Tibial nerve (tissue), 4 donors: Measurements from ENCODE around the gene AK4. TPM values are rescaled to one million over a fixed set of nuclear protein-coding genes. Genes with fewer than 3 reads are reported as not detected.

Source experiments
- DNase-seq, 2 donors: peaks; one replicate each; pipeline ENCODE4 v3.0.0-alpha.2; 2019; ENCODE audit warnings: low spot score in 2 of 2
- H3K27ac ChIP-seq, 4 donors: fragments of 200-600 bp; sonication (generic) in 3 of 4; one replicate each; pipeline ENCODE4 v1.5.1; 2017 to 2019; ENCODE audit warnings: mild to moderate bottlenecking in 1 of 4
- H3K27me3 ChIP-seq, 2 donors: fragments of 200-600 bp; sonication (generic) in 1 of 2; one replicate each; pipeline versions ENCODE4 v1.5.1 to v1.6.0; 2017 to 2019
- H3K36me3 ChIP-seq, 3 donors: fragments of 200-600 bp; sonication (generic); one replicate each; pipeline ENCODE4 v1.5.1; 2018 to 2019
- H3K4me1 ChIP-seq, 4 donors: fragments of 200-600 bp; sonication (generic) in 3 of 4; one replicate each; pipeline ENCODE4 v1.5.1; 2017 to 2019
- H3K4me3 ChIP-seq, 4 donors: fragments of 200-600 bp; sonication (generic) in 3 of 4; one replicate each; pipeline ENCODE4 v1.5.1; 2017 to 2019; ENCODE audit warnings: mild to moderate bottlenecking in 1 of 4, moderate library complexity in 1 of 4
- H3K9me3 ChIP-seq, 4 donors: fragments of 200-600 bp; sonication (generic) in 3 of 4; one replicate each; pipeline ENCODE4 v1.5.1; 2017 to 2019
- EP300 ChIP-seq, 2 donors: sonication (generic); formaldehyde crosslinking; IDR thresholded peaks; one replicate each; pipeline ENCODE4 v1.6.1; 2017; ENCODE audit warnings: antibody characterized with exemption in 2 of 2, mild to moderate bottlenecking in 1 of 2
- POLR2A ChIP-seq, 2 donors: fragments of 450-650 bp; IDR thresholded peaks; one replicate each; pipeline ENCODE4 v1.6.1; 2017; ENCODE audit warnings: antibody characterized with exemption in 2 of 2, mild to moderate bottlenecking in 2 of 2, moderate library complexity in 2 of 2
- WGBS, 2 donors: methylation state at CpG; one replicate each; pipeline ENCODE4 v1.1.5; 2018; 5-methylcytosine and 5-hydroxymethylcytosine counted together
- total RNA-seq, 4 donors: library from RNA; depleted of rRNA; stranded (reverse); fragments of >200 nt; gene quantifications; one replicate each; pipeline ENCODE4 v1.1.0, GENCODE V29; 2016
- TF ChIP-seq, protein P1 (sequence below), 5 experiments: fragments of 200-600 bp in 3 of 5; fragments of 450-650 bp in 2 of 5; sonication (generic) in 3 of 5; IDR thresholded peaks; one replicate each; pipeline ENCODE4 v1.5.1; 2016 to 2019; ENCODE audit warnings: antibody characterized with exemption in 5 of 5, mild to moderate bottlenecking in 3 of 5, moderate library complexity in 2 of 5

The AK4 gene
- total RNA-seq, 4 donors from 2014 or later, result 16.1 to 24.9 (median 19.5) TPM

DNA sequence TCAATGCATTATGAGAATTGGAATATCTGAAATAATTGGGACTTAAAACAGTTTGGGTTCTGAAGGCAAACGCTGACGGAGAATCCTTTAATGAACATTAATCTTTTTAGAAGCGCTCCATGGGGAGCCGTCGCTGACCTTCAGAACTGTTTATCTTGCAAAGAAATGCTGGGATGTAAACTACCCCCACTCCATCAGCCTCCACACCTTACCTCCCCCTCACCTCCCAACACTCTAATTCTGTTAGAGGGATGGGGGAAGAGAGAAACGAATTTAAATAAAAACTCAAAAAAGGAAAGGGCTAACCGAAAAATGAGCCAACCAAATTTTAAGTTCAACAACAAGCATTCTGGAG is 117.3 kb downstream of the AK4 start:
- Histone ChIP-seq H3K27me3 (peaks cover 0 to 6% of the 10 kb centered on the region in 2 donors), H3K9me3 (no peaks in the 10 kb centered on the region), H3K4me1 (peaks cover 0 to 32% (median 2%) of the 10 kb centered on the region in 4 donors), H3K36me3 (no peaks in the 10 kb centered on the region), H3K27ac (peak overlapping the region in 2 of 4 donors; percentile 53 to 71), H3K4me3 (peak overlapping the region; percentile 37 to 71 (median 57))
- TF ChIP-seq POLR2A (IDR thresholded peaks at IDR 0.05) (no peak), EP300 (IDR thresholded peaks at IDR 0.05) (no peak)
- TF ChIP-seq, protein P1, sequence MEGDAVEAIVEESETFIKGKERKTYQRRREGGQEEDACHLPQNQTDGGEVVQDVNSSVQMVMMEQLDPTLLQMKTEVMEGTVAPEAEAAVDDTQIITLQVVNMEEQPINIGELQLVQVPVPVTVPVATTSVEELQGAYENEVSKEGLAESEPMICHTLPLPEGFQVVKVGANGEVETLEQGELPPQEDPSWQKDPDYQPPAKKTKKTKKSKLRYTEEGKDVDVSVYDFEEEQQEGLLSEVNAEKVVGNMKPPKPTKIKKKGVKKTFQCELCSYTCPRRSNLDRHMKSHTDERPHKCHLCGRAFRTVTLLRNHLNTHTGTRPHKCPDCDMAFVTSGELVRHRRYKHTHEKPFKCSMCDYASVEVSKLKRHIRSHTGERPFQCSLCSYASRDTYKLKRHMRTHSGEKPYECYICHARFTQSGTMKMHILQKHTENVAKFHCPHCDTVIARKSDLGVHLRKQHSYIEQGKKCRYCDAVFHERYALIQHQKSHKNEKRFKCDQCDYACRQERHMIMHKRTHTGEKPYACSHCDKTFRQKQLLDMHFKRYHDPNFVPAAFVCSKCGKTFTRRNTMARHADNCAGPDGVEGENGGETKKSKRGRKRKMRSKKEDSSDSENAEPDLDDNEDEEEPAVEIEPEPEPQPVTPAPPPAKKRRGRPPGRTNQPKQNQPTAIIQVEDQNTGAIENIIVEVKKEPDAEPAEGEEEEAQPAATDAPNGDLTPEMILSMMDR (IDR thresholded peaks at IDR 0.05), result no peak
- no peak for DNase-seq
- WGBS, 2 donors, result 3 to 11% methylated on average over 7 of the region's 7 CpGs

DNA sequence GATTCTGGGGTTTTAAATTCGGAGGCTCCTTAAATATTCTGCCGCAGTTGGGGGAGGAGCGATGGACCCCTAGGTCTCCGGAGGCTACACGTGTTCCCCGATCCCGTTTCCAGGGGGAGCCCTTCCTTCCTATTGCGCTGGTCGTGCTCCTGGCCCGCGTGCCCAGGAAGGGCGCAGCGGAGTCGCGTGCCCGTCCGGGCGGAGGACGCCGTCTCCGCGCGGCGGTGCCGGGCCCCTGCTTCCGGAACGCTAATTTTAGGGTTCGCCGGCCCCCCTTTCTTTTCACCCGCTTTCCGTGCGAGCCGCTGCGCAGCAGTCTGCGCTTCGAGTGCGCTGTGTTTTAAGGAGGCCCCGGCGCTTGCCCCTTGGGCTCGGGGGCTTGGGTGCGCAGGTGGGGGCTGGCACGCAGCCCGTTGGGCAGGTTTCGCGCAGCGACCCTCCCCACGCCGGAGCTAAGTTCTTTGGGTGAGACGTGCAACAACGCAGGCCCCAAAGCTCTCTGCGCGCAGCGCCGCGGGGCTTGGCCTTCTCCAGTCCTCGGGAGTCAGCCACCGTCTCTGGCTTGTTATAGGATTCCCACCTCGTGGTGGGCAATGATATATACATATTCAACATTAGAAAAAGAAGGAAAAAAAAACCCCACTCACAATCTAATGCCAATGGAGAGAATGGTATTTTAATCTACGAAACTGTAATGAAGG is 117.8 kb downstream of the AK4 start:
- H3K27ac ChIP-seq, result peak overlapping the region in 3 of 4 donors; percentile 28 to 71 (median 53)

DNA sequence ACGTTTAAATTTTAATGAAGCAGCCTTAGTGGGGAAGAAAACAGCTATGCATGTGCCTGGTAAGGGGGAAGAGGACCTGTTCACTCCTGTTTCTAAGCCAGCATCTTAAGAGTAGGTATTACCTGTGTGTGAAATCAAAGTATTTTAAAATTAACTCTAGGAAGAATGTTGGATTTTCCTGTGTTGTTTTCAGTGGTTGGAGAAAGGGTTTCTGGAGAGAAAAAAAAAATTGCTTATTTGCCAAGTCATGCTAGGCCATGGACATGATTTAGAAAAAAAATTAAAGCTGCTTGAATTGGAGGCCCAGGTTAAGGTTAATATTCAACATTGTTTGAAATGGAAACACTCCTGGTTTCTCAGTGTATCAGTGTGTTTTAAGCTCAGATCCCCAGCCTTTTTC is 118.5 kb downstream of the AK4 start:
- Histone ChIP-seq H3K27me3 (peaks cover 0 to 6% of the 10 kb centered on the region in 2 donors), H3K27ac (no peak overlapping the region), H3K4me1 (peaks cover 0 to 28% (median 0%) of the 10 kb centered on the region in 4 donors), H3K4me3 (peak overlapping the region in 1 of 4 donors; percentile 37), H3K9me3 (no peaks in the 10 kb centered on the region), H3K36me3 (no peaks in the 10 kb centered on the region)
- WGBS, 2 donors, result 33 to 40% methylated on average over 1 of the region's 1 CpG
- TF ChIP-seq EP300 (IDR thresholded peaks at IDR 0.05) (no peak), POLR2A (IDR thresholded peaks at IDR 0.05) (no peak)
- TF ChIP-seq, protein P1 (IDR thresholded peaks at IDR 0.05), result no peak
- no peak for DNase-seq

More for the DNA sequence above, 117.8 kb downstream of the AK4 start:
- Histone ChIP-seq H3K27me3 (peaks cover 0 to 6% of the 10 kb centered on the region in 2 donors), H3K4me1 (peaks cover 0 to 28% (median 0%) of the 10 kb centered on the region in 4 donors), H3K4me3 (peak overlapping the region; percentile 37 to 71 (median 57)), H3K36me3 (no peaks in the 10 kb centered on the region), H3K9me3 (no peaks in the 10 kb centered on the region)
- no peak for DNase-seq
- WGBS, 2 donors, result 3 to 7% methylated on average over 37 to 48 of the region's 59 CpGs
- TF ChIP-seq EP300 (IDR thresholded peaks at IDR 0.05) (peak in 1 of 2 donors; percentile 35), POLR2A (IDR thresholded peaks at IDR 0.05) (no peak)
- TF ChIP-seq, protein P1 (IDR thresholded peaks at IDR 0.05), result peak in 3 of 5 experiments; percentile 23 to 39 (median 29)

DNA sequence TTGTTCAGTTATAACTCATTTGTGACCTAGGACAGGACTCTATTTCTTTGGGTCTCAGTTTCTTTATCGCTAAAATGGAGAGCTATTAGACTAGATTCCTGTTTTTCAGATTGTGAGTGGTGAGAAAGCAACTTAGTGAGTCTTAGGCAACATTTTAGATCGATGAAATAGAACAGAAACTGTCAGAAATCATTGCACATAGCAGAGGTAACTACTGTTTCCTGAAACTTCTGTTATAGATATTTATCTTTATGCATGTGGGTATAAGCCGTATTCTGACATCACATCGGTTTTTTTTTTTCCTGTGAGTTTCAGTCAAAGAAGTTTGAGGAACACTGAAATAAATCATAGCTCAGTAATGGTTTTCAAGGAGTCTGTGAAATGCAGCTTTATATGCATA is 119.3 kb downstream of the AK4 start:
- no peak for DNase-seq
- Histone ChIP-seq H3K36me3 (no peaks in the 10 kb centered on the region), H3K9me3 (no peaks in the 10 kb centered on the region), H3K27me3 (peaks cover 0 to 6% of the 10 kb centered on the region in 2 donors), H3K4me1 (peaks cover 0 to 28% (median 0%) of the 10 kb centered on the region in 4 donors), H3K4me3 (no peak overlapping the region), H3K27ac (no peak overlapping the region)
- no peak for TF ChIP-seq POLR2A (IDR thresholded peaks at IDR 0.05)
- TF ChIP-seq, protein P1 (IDR thresholded peaks at IDR 0.05), result no peak
- TF ChIP-seq EP300 (IDR thresholded peaks at IDR 0.05), result no peak
- 82 to 86% methylated on average over 4 of the region's 4 CpGs for WGBS, 2 donors

DNA sequence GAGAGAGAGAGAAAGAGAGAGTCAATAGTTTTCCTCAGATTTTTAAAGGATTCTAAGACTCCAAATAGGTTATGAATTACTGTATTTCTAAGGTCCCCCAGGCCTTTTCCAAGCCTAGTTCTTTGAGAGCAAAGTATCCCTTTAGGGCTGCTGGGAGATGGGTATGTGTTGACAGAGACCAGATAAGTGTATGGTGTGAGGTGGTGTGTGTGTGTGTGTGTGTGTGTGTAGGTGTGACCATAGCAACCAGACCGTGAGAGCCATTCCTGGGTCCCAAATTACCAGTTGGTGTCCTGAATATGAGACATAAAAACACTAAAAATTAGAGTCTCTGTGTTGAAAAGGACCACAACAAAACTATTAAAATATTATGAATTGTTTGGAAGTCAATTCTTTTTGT is 119.7 kb downstream of the AK4 start:
- Histone ChIP-seq H3K4me1 (peaks cover 0 to 28% (median 0%) of the 10 kb centered on the region in 4 donors), H3K27ac (no peak overlapping the region), H3K9me3 (no peaks in the 10 kb centered on the region), H3K36me3 (no peaks in the 10 kb centered on the region), H3K27me3 (peaks cover 0 to 6% of the 10 kb centered on the region in 2 donors), H3K4me3 (no peak overlapping the region)
- no peak for DNase-seq
- TF ChIP-seq EP300 (IDR thresholded peaks at IDR 0.05) (no peak), POLR2A (IDR thresholded peaks at IDR 0.05) (no peak)
- TF ChIP-seq, protein P1 (IDR thresholded peaks at IDR 0.05), result no peak
- 65 to 72% methylated on average over 1 of the region's 1 CpG for WGBS, 2 donors
